ENCODE results near the gene ELAVL3.

DNA sequence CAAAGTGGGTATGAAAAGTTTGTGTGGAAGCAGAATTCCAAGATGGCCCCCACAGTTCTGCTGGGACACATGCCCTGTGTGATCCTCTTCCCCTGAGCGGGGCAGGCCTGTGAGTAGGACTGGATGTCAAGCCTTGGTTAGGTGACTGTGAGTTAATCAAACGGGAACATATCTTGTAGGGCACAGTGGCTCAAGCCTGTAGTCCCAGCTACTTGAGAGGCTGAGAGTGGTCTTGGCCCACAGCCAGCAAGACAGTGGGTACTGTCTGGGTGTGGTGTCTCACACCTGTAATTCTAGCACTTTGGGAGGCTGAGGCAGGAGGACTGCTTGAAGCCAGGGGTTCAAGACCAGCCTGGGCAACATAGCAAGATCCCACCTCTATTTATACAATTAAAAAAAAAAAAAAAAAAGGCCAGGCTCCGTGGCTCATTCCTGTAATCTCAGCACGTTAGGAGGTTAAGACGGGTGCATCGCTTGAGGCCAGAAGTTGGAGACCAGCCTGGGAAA, 18.4 kb upstream of the ELAVL3 start:
- TF ChIP-seq CTCF (IDR thresholded peaks at IDR 0.05) = no peak
- no peak for TF ChIP-seq REST (IDR thresholded peaks at IDR 0.05; ENCODE audit: insufficient read depth in 1 of 2, low read depth in 2 of 2, low read length in 1 of 2)
- no peak for TF ChIP-seq POLR2AphosphoS5 (IDR thresholded peaks at IDR 0.05; ENCODE audit: low read depth, low read length)
- TF ChIP-seq TCF7L2 (IDR thresholded peaks at IDR 0.05; ENCODE audit: low read depth, low read length) = no peak
